ENCODE data around the gene ZNF334. TPM values are rescaled to one million over a fixed set of nuclear protein-coding genes. Genes with fewer than 3 reads are reported as not detected.

The ZNF334 gene
- total RNA-seq, 4 donors from 2014 or later, result 1.3 to 19.6 (median 5.8) TPM

GRCh38 chr20:46545827-46546138, 32.4 kb upstream of the ZNF334 start:
- no peaks in the 10 kb centered on the region for H3K4me1 ChIP-seq
- no peaks in the 10 kb centered on the region for H3K9me3 ChIP-seq
- H3K4me3 ChIP-seq, result no peak overlapping the region
- no peak for TF ChIP-seq CTCF (IDR thresholded peaks at IDR 0.05)
- TF ChIP-seq POLR2A (IDR thresholded peaks at IDR 0.05), result no peak
- intact Hi-C loops (cut with DNase I; ENCODE audit: low total_unique reads), result no loop called here
- H3K27ac ChIP-seq, result no peak overlapping the region
- no peaks in the 10 kb centered on the region for H3K27me3 ChIP-seq
- no peak for DNase-seq
- H3K36me3 ChIP-seq, result no peaks in the 10 kb centered on the region

- Histone ChIP-seq H3K36me3 (no peaks in the 10 kb centered on the region), H3K4me1 (no peaks in the 10 kb centered on the region), H3K27ac (no peak overlapping the region), H3K27me3 (no peaks in the 10 kb centered on the region), H3K4me3 (no peak overlapping the region), H3K9me3 (no peaks in the 10 kb centered on the region)
- DNase-seq, result no peak
- TF ChIP-seq CTCF (IDR thresholded peaks at IDR 0.05), result no peak
- TF ChIP-seq POLR2A (IDR thresholded peaks at IDR 0.05), result no peak
- intact Hi-C loops (cut with DNase I; ENCODE audit: low total_unique reads), result no loop called here
These were observed 31.9 kb upstream of the ZNF334 start for GRCh38 chr20:46545077-46545826.

GRCh38 chr20:46544576-46544975, 31.2 kb upstream of the ZNF334 start:
- Histone ChIP-seq H3K4me3 (no peak overlapping the region), H3K27ac (no peak overlapping the region), H3K9me3 (no peaks in the 10 kb centered on the region), H3K36me3 (no peaks in the 10 kb centered on the region), H3K27me3 (no peaks in the 10 kb centered on the region), H3K4me1 (no peaks in the 10 kb centered on the region)
- TF ChIP-seq POLR2A (IDR thresholded peaks at IDR 0.05), result no peak
- TF ChIP-seq CTCF (IDR thresholded peaks at IDR 0.05), result no peak
- intact Hi-C loops (cut with DNase I; ENCODE audit: low total_unique reads), result no loop called here
- DNase-seq, result no peak

- no peaks in the 10 kb centered on the region for H3K36me3 ChIP-seq
- intact Hi-C loops (cut with DNase I; ENCODE audit: low total_unique reads), result no loop called here
- H3K27me3 ChIP-seq, result no peaks in the 10 kb centered on the region
These were observed 30.6 kb upstream of the ZNF334 start for GRCh38 chr20:46543959-46544358.

GRCh38 chr20:46543033-46543432, 29.7 kb upstream of the ZNF334 start:
- Histone ChIP-seq H3K27me3 (no peaks in the 10 kb centered on the region), H3K9me3 (no peaks in the 10 kb centered on the region), H3K27ac (no peak overlapping the region), H3K36me3 (no peaks in the 10 kb centered on the region), H3K4me1 (no peaks in the 10 kb centered on the region), H3K4me3 (no peak overlapping the region)
- intact Hi-C loops (cut with DNase I; ENCODE audit: low total_unique reads), result no loop called here
- DNase-seq, result no peak
- TF ChIP-seq POLR2A (IDR thresholded peaks at IDR 0.05) (no peak), CTCF (IDR thresholded peaks at IDR 0.05) (no peak)

More at GRCh38 chr20:46543959-46544358, 30.6 kb upstream of the ZNF334 start:
- H3K27ac ChIP-seq, result no peak overlapping the region
- DNase-seq, result no peak
- no peaks in the 10 kb centered on the region for H3K9me3 ChIP-seq
- H3K4me3 ChIP-seq, result no peak overlapping the region
- TF ChIP-seq POLR2A (IDR thresholded peaks at IDR 0.05) (no peak), CTCF (IDR thresholded peaks at IDR 0.05) (no peak)
- no peaks in the 10 kb centered on the region for H3K4me1 ChIP-seq

Measured in uterus (tissue), 4 donors.